C4-2B (cell line): ENCODE data around the gene RET.

Source experiments
- H3K27ac ChIP-seq: fragments of 450-650 bp; 2 replicates; pipeline ENCODE4 v1.5.1; 2017
- CTCF ChIP-seq: fragments of 450-650 bp; conservative IDR thresholded peaks from 2 replicates; pipeline ENCODE4 v1.5.1; 2017; ENCODE audit warnings: mild to moderate bottlenecking
- ZFX ChIP-seq: fragments of 450-650 bp; IDR thresholded peaks from 2 replicates; pipeline ENCODE4 v1.6.1; 2017

Gene RET

GRCh38 chr10:43070121-43071085 lies 6.5 kb upstream of the RET start:
- no peak overlapping the region for H3K27ac ChIP-seq
- TF ChIP-seq CTCF: no peak
- TF ChIP-seq ZFX: no peak

DNA sequence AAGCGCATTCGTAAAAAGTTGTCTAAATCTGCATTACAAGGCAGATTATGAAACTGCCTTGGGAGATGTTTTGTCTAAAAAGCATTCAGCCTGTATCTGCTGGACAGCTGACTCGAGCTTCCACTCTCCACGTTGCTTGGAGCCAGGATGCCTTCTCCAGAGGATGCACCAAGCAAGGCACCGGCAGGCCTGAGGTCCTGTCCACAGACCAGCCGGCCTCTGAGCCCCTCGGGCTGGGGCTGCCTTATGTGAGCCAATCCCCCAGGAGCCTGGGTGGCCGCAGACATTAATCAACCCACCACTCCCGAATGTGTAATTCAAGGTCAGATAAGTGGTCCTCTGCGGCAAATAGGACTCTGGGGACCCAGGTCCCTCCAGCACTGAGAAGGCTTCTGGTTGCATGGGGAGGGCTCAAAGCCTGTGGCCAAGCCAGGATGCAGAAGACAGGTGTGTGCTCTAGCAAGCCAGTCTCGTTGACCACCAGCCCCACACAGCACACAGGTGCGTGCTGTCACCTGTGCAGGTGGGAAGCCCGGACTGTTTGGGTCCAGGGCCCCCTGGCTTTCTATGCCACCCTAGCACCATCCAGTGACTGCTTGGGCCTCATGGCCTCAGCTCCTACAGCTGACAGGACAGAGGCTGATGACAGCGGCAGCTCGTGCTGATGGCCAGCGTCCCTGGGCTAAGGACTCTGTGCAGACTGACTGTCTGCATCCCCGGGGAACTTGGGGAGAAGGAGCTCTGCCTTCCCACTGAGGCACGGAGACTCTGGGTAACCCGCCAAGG lies 4.8 kb upstream of the RET start:
- TF ChIP-seq CTCF (no peak), ZFX (no peak)
- no peak overlapping the region for H3K27ac ChIP-seq

DNA sequence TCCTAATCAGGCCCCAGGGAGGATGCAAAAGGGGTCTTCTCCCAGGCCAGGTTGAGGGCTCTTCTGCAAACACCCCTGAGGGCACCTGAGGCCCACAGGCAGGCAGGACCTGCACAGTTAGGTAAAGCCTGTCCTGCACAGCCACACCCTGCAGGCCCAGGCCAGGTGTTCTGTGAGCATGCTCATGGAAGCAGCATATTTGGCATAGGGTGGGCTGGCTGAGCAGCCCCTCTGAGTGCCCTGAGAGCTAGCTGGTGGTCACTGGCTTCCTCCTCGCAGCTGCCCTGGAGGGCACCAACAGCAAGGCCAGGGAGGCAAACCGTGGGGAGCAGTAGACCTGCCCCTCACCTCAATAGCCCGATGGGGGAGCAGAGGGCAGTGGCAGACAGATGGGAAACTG lies 3.7 kb upstream of the RET start:
- TF ChIP-seq ZFX: no peak
- no peak for TF ChIP-seq CTCF
- H3K27ac ChIP-seq: no peak overlapping the region

GRCh38 chr10:43073721-43074120 lies 3.1 kb upstream of the RET start:
- no peak overlapping the region for H3K27ac ChIP-seq
- TF ChIP-seq CTCF: no peak
- no peak for TF ChIP-seq ZFX

GRCh38 chr10:43074409-43074808 lies 2.5 kb upstream of the RET start:
- no peak overlapping the region for H3K27ac ChIP-seq
- no peak for TF ChIP-seq CTCF
- TF ChIP-seq ZFX: no peak

GRCh38 chr10:43074827-43075611 lies 1.9 kb upstream of the RET start:
- H3K27ac ChIP-seq: no peak overlapping the region
- TF ChIP-seq CTCF: no peak
- TF ChIP-seq ZFX: no peak
